Measurements from ENCODE around the gene CCL4. TPM values are rescaled to one million over a fixed set of nuclear protein-coding genes. Genes with fewer than 3 reads are reported as not detected.
A peak's percentile ranks its signal among the peaks of the same experiment; 100 is the strongest.
"Not testable (repeated sequence)": the region's sequence is repeated elsewhere in the genome, so short reads cannot be mapped to it uniquely, and the experiment has no call there.

The CCL4 gene
- total and polyA plus RNA-seq, 4 donors = 2.7 to 10.2 (median 6.6) TPM

GRCh38 chr17:36069136-36069535 lies 34.5 kb upstream of the CCL4 start:
- Histone ChIP-seq H3K36me3 (ENCODE audit: control insufficient read depth, insufficient read depth, low read length) (no peaks in the 10 kb centered on the region), H3K9me3 (ENCODE audit: control insufficient read depth, insufficient read depth, low read length) (no peaks in the 10 kb centered on the region)

GRCh38 chr17:36070427-36070826 lies 33.2 kb upstream of the CCL4 start:
- H3K27me3 ChIP-seq (ENCODE audit: control insufficient read depth, insufficient read depth, low read length) = no peaks in the 10 kb centered on the region
- DNase-seq (ENCODE audit: low read depth in 4 of 6, low spot score in 6 of 6) = no peak
- H3K4me1 ChIP-seq (ENCODE audit: control insufficient read depth, insufficient read depth, low read length) = no peaks in the 10 kb centered on the region
- H3K4me3 ChIP-seq (ENCODE audit: low read depth, low read length) = no peak overlapping the region
- H3K27ac ChIP-seq (ENCODE audit: low read depth, low read length) = no peak overlapping the region
- H3K9me3 ChIP-seq (ENCODE audit: control insufficient read depth, insufficient read depth, low read length) = no peaks in the 10 kb centered on the region
- no peaks in the 10 kb centered on the region for H3K36me3 ChIP-seq (ENCODE audit: control insufficient read depth, insufficient read depth, low read length)
- WGBS (ENCODE audit: insufficient coverage) = 89% methylated on average over 2 of the region's 3 CpGs

More at GRCh38 chr17:36069136-36069535, 34.5 kb upstream of the CCL4 start:
- DNase-seq (ENCODE audit: low read depth in 4 of 6, low spot score in 6 of 6) = no peak
- no peaks in the 10 kb centered on the region for H3K27me3 ChIP-seq (ENCODE audit: control insufficient read depth, insufficient read depth, low read length)
- no peak overlapping the region for H3K27ac ChIP-seq (ENCODE audit: low read depth, low read length)
- H3K4me1 ChIP-seq (ENCODE audit: control insufficient read depth, insufficient read depth, low read length) = no peaks in the 10 kb centered on the region
- H3K4me3 ChIP-seq (ENCODE audit: low read depth, low read length) = no peak overlapping the region

GRCh38 chr17:36071751-36072150 lies 31.9 kb upstream of the CCL4 start:
- no peak overlapping the region for H3K27ac ChIP-seq (ENCODE audit: low read depth, low read length)
- H3K4me1 ChIP-seq (ENCODE audit: control insufficient read depth, insufficient read depth, low read length) = no peaks in the 10 kb centered on the region
- H3K9me3 ChIP-seq (ENCODE audit: control insufficient read depth, insufficient read depth, low read length) = no peaks in the 10 kb centered on the region
- no peak overlapping the region for H3K4me3 ChIP-seq (ENCODE audit: low read depth, low read length)
- no peaks in the 10 kb centered on the region for H3K27me3 ChIP-seq (ENCODE audit: control insufficient read depth, insufficient read depth, low read length)
- no CpG with 5 or more reads among the region's 2 CpGs for WGBS (ENCODE audit: insufficient coverage)
- no peaks in the 10 kb centered on the region for H3K36me3 ChIP-seq (ENCODE audit: control insufficient read depth, insufficient read depth, low read length)
- DNase-seq (ENCODE audit: low read depth in 4 of 6, low spot score in 6 of 6) = no peak

GRCh38 chr17:36072431-36073121 lies 31.1 kb upstream of the CCL4 start:
- H3K9me3 ChIP-seq (ENCODE audit: control insufficient read depth, insufficient read depth, low read length) = no peaks in the 10 kb centered on the region
- 98% methylated on average over 3 of the region's 12 CpGs for WGBS (ENCODE audit: insufficient coverage)
- no peaks in the 10 kb centered on the region for H3K27me3 ChIP-seq (ENCODE audit: control insufficient read depth, insufficient read depth, low read length)
- no peaks in the 10 kb centered on the region for H3K4me1 ChIP-seq (ENCODE audit: control insufficient read depth, insufficient read depth, low read length)
- no peak overlapping the region for H3K27ac ChIP-seq (ENCODE audit: low read depth, low read length)
- no peak overlapping the region for H3K4me3 ChIP-seq (ENCODE audit: low read depth, low read length)
- no peaks in the 10 kb centered on the region for H3K36me3 ChIP-seq (ENCODE audit: control insufficient read depth, insufficient read depth, low read length)
- DNase-seq (ENCODE audit: low read depth in 4 of 6, low spot score in 6 of 6) = peak in 3 of 6 donors; percentile 4 to 31 (median 8)

DNA sequence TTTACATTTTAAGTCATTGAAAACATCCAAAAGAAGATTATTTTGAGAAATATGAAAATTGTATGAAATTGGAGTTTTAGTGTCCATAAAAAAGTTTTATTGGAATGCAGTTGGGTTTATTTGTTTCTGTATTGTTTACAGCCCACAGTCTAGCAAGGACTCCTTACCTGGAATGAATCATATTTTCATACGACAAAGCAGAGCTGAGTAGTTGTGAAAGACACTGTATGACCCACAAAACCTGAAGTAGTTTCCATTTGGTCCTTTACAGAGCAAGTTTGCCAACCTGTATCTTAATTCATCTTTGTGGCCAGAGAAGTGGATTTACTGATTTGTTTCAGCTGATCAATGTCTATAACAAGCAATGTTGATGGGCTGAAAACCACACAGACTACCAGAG lies 29.3 kb upstream of the CCL4 start:
- no peak overlapping the region for H3K4me3 ChIP-seq (ENCODE audit: low read depth, low read length)
- no peaks in the 10 kb centered on the region for H3K36me3 ChIP-seq (ENCODE audit: control insufficient read depth, insufficient read depth, low read length)
- no peaks in the 10 kb centered on the region for H3K9me3 ChIP-seq (ENCODE audit: control insufficient read depth, insufficient read depth, low read length)
- no peak overlapping the region for H3K27ac ChIP-seq (ENCODE audit: low read depth, low read length)
- DNase-seq (ENCODE audit: low read depth in 4 of 6, low spot score in 6 of 6) = no peak
- H3K27me3 ChIP-seq (ENCODE audit: control insufficient read depth, insufficient read depth, low read length) = no peaks in the 10 kb centered on the region
- no peaks in the 10 kb centered on the region for H3K4me1 ChIP-seq (ENCODE audit: control insufficient read depth, insufficient read depth, low read length)
- WGBS (ENCODE audit: insufficient coverage) = no CpG with 5 or more reads among the region's 1 CpG

GRCh38 chr17:36081681-36082471 lies 21.8 kb upstream of the CCL4 start:
- no CpG with 5 or more reads among the region's 5 CpGs for WGBS (ENCODE audit: insufficient coverage)
- not testable (repeated sequence) for H3K27ac ChIP-seq (ENCODE audit: low read depth, low read length); H3K9me3 ChIP-seq (ENCODE audit: control insufficient read depth, insufficient read depth, low read length); H3K27me3 ChIP-seq (ENCODE audit: control insufficient read depth, insufficient read depth, low read length); H3K36me3 ChIP-seq (ENCODE audit: control insufficient read depth, insufficient read depth, low read length); H3K4me3 ChIP-seq (ENCODE audit: low read depth, low read length); DNase-seq (ENCODE audit: low read depth in 4 of 6, low spot score in 6 of 6); H3K4me1 ChIP-seq (ENCODE audit: control insufficient read depth, insufficient read depth, low read length)

DNA sequence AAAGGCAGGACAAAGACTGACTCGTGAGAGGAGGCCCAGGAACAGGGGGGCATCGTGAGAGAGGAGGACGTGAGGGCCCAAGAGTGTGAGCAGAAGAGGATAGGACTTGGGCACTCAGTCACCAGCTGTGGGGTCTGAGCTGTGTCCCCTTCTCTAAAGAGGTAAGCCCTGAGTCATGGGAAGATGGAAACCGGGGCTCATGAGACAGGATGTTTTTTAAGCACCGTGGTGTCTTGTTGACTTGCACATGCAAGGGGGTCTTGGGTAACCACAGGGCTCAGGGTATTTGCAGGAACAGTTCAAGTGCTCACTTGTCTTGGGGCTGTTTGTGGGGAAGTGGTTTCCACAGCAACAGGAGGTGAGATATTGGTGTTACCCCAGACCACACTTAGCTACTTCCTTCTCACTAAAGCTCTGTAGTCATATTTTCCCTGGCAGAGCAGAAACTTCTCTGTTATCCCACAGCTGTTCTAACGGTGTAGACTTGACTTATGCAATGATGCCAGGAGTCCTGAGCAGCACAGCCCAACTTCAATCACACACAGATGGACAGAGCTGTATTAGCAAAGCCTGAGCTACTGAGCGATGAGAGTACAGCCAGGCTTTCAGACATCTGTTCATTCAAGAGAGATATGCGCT lies 21.0 kb upstream of the CCL4 start:
- WGBS (ENCODE audit: insufficient coverage) = 74% methylated on average over 4 of the region's 8 CpGs
- H3K36me3 ChIP-seq (ENCODE audit: control insufficient read depth, insufficient read depth, low read length); H3K9me3 ChIP-seq (ENCODE audit: control insufficient read depth, insufficient read depth, low read length); H3K27ac ChIP-seq (ENCODE audit: low read depth, low read length); H3K27me3 ChIP-seq (ENCODE audit: control insufficient read depth, insufficient read depth, low read length); H3K4me3 ChIP-seq (ENCODE audit: low read depth, low read length); H3K4me1 ChIP-seq (ENCODE audit: control insufficient read depth, insufficient read depth, low read length): not testable (repeated sequence)
- DNase-seq (ENCODE audit: low read depth in 4 of 6, low spot score in 6 of 6) = peak in 1 of 6 donors; percentile 21

DNA sequence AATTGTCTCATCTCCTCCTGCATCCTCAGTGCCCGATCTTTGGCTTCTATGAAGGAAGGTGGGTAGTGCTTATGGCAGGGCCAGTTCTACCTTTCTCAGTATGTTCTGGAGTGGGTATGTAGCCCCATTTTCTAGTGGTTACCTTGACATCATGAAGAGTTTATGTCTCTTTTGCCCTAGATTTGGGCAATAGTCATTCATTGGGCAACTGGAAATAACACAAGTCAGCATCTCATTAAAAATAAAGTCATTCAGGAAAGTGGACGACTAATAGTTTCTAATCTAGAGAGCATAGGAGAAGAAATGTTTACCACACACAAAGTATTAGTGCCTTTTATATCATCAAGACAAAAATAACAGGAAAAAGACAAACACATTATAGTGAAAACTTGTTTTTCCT lies 19.9 kb upstream of the CCL4 start:
- H3K9me3 ChIP-seq (ENCODE audit: control insufficient read depth, insufficient read depth, low read length); H3K4me3 ChIP-seq (ENCODE audit: low read depth, low read length); H3K27ac ChIP-seq (ENCODE audit: low read depth, low read length); H3K27me3 ChIP-seq (ENCODE audit: control insufficient read depth, insufficient read depth, low read length); DNase-seq (ENCODE audit: low read depth in 4 of 6, low spot score in 6 of 6); H3K36me3 ChIP-seq (ENCODE audit: control insufficient read depth, insufficient read depth, low read length); H3K4me1 ChIP-seq (ENCODE audit: control insufficient read depth, insufficient read depth, low read length): not testable (repeated sequence)
- WGBS (ENCODE audit: insufficient coverage) = no CpG with 5 or more reads among the region's 2 CpGs

DNA sequence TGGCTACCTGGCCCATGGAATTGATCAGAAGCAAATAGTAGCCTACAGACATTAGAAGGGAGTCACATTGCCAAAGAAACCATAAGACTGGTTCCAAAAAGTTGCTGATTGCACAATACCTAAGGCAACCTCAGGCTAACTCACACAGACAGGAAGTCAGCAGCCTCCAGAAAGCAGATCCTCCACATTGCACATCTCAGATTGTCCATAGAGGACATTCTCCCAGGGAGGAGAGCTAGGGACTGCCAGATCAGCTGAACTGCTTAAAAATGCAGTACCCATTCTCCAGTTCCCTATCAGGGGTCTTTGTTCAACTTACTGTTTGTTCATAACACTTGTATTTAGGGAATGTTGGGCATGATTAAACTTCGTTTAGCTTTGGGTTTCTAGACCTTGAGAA lies 17.9 kb upstream of the CCL4 start:
- Histone ChIP-seq H3K36me3 (ENCODE audit: control insufficient read depth, insufficient read depth, low read length) (no peaks in the 10 kb centered on the region), H3K27me3 (ENCODE audit: control insufficient read depth, insufficient read depth, low read length) (no peaks in the 10 kb centered on the region), H3K4me3 (ENCODE audit: low read depth, low read length) (no peak overlapping the region), H3K4me1 (ENCODE audit: control insufficient read depth, insufficient read depth, low read length) (no peaks in the 10 kb centered on the region), H3K27ac (ENCODE audit: low read depth, low read length) (no peak overlapping the region), H3K9me3 (ENCODE audit: control insufficient read depth, insufficient read depth, low read length) (no peaks in the 10 kb centered on the region)
- no peak for DNase-seq (ENCODE audit: low read depth in 4 of 6, low spot score in 6 of 6)
- WGBS (ENCODE audit: insufficient coverage) = no CpG with 5 or more reads among the region's 1 CpG
